GM12892 (cell line): ENCODE measurements around the gene CDC42BPB.
"Not testable (repeated sequence)": the region's sequence is repeated elsewhere in the genome, so short reads cannot be mapped to it uniquely, and the experiment has no call there.

Experiments used
- POLR2A ChIP-seq: IDR thresholded peaks from 2 replicates; pipeline ENCODE4 v1.6.1; 2011; ENCODE audit warnings: low read depth, low read length, control low read depth
- POLR2AphosphoS5 ChIP-seq: IDR thresholded peaks from 2 replicates; pipeline ENCODE4 v1.6.1; 2011; ENCODE audit warnings: low read depth, low read length, control low read depth

DNA sequence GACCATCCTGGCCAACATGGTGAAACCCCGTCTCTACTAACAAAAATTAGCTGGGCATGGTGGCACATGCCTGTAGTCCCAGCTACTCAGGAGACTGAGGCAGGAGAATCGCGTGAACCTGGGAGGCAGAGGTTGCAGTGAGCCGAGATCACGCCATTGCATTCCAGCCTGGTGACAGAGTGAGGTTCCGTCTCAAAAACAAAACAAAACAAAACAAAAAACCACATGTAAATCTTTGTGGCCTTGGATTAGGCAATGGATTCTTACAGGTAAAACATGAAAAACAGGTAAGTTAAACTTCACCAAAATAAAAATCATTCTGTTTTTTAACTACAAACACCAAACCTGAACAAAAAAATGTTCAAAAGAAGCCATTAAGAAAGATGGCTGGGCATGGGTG is 31.2 kb downstream of the CDC42BPB start:
- not testable (repeated sequence) for TF ChIP-seq POLR2AphosphoS5, POLR2A
